ENCODE results near the gene ACACB.

GRCh38 chr12:109294286-109294796 is 178.0 kb downstream of the ACACB start:
- TF ChIP-seq, protein P1, sequence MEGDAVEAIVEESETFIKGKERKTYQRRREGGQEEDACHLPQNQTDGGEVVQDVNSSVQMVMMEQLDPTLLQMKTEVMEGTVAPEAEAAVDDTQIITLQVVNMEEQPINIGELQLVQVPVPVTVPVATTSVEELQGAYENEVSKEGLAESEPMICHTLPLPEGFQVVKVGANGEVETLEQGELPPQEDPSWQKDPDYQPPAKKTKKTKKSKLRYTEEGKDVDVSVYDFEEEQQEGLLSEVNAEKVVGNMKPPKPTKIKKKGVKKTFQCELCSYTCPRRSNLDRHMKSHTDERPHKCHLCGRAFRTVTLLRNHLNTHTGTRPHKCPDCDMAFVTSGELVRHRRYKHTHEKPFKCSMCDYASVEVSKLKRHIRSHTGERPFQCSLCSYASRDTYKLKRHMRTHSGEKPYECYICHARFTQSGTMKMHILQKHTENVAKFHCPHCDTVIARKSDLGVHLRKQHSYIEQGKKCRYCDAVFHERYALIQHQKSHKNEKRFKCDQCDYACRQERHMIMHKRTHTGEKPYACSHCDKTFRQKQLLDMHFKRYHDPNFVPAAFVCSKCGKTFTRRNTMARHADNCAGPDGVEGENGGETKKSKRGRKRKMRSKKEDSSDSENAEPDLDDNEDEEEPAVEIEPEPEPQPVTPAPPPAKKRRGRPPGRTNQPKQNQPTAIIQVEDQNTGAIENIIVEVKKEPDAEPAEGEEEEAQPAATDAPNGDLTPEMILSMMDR (IDR thresholded peaks at IDR 0.05), result no peak
- TF ChIP-seq POLR2A (IDR thresholded peaks at IDR 0.05), result no peak

Measured in esophagus squamous epithelium (tissue), 4 donors.